Small intestine (tissue), 7 donors: Measurements from ENCODE around the gene ATP8A2. TPM values are rescaled to one million over a fixed set of nuclear protein-coding genes. Genes with fewer than 3 reads are reported as not detected.

Source experiments
- DNase-seq, 2 donors: peaks; one replicate each; pipeline versions ENCODE4 v3.0.0 to v3.0.0-alpha.2; 2013
- FAIRE-seq: peaks from 2 replicates; lab custom pipeline; 2012; peaks lifted over from hg19 to GRCh38; lab: Jason Lieb, UNC
- H3K27ac ChIP-seq, 3 donors: one replicate each; pipeline ENCODE4 v1.5.1; 2013; ENCODE audit warnings: low read length in 2 of 3, mild to moderate bottlenecking in 2 of 3, control low read depth in 1 of 3, inconsistent platforms in 1 of 3, low read depth in 1 of 3, moderate library complexity in 1 of 3
- H3K27me3 ChIP-seq, 3 donors: one replicate each; pipeline ENCODE4 v1.6.1; 2013; ENCODE audit warnings: low read length in 3 of 3, inconsistent platforms in 1 of 3; ENCODE audit not compliant: control insufficient read depth in 3 of 3, insufficient read depth in 3 of 3
- H3K36me3 ChIP-seq, 3 donors: one replicate each; pipeline ENCODE4 v1.6.1; 2013; ENCODE audit warnings: low read length in 3 of 3, inconsistent platforms in 1 of 3, low read depth in 1 of 3, mild to moderate bottlenecking in 1 of 3, moderate library complexity in 1 of 3; ENCODE audit not compliant: control insufficient read depth in 3 of 3, insufficient read depth in 2 of 3
- H3K4me1 ChIP-seq, 3 donors: one replicate each; pipeline ENCODE4 v1.6.1; 2013; ENCODE audit warnings: low read length in 2 of 3, inconsistent platforms in 1 of 3, low read depth in 1 of 3, mild to moderate bottlenecking in 1 of 3, moderate library complexity in 1 of 3; ENCODE audit not compliant: control insufficient read depth in 3 of 3, insufficient read depth in 2 of 3
- H3K4me3 ChIP-seq, 3 donors: one replicate each; pipeline ENCODE4 v1.5.1; 2013; ENCODE audit warnings: low read length in 3 of 3, control low read depth in 1 of 3, inconsistent platforms in 1 of 3, low read depth in 1 of 3, mild to moderate bottlenecking in 1 of 3, moderate library complexity in 1 of 3
- H3K9me3 ChIP-seq, 2 donors: one replicate each; pipeline ENCODE4 v1.6.1; 2013; ENCODE audit warnings: low read depth in 1 of 2, low read length in 1 of 2; ENCODE audit not compliant: control insufficient read depth in 2 of 2, insufficient read depth in 1 of 2
- WGBS, 3 donors: extraction: QIAGEN DNeasy Blood & Tissue Kit; methylation state at CpG; one replicate each; pipeline ENCODE4 v1.1.7; 2013; 5-methylcytosine and 5-hydroxymethylcytosine counted together
- polyA plus RNA-seq, 4 donors: library from polyadenylated mRNA; stranded (reverse) in 3 of 4; unstranded in 1 of 4; fragments of 200-250 nt in 3 of 4; fragments of 120-200 nt in 1 of 4; gene quantifications; one replicate each; pipeline versions ENCODE4 v1.2.1 to v1.2.3, GENCODE V29; 2013
- donor health status: healthy with polysubstance abuse.
- donor health status: control.
- donor health status: control.
- donor health status: Bipolar disorder and iron deficiency.
- donor health status: healthy.

The ATP8A2 gene
- polyA plus RNA-seq, 4 donors: 0.72 to 0.79 TPM; not detected in 2

DNA sequence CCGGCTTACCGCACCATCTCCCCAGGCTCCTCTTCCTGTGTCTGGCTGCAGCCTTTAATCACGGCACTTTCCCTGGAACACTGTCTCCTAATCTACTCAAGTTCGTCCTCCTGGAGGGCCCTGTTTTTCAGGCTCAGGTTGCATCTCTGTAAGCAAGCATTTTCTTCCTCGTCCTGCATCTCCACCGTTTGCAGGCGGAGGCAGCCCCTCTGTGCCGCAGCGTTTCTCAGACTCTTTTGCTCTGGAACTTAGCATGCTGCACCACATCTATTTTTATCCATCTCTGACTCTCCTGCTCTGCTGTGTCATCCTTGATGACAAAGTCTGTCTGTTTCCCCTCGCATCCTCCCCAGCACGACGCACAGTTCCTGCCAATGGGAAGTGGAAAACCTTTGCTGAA, 117.5 kb downstream of the ATP8A2 start:
- H3K36me3 ChIP-seq: no peaks in the 10 kb centered on the region
- no peaks in the 10 kb centered on the region for H3K9me3 ChIP-seq
- 34 to 56% (median 55%) methylated on average over 12 of the region's 12 CpGs for WGBS, 3 donors
- DNase-seq (no peak), FAIRE-seq (no peak)
- H3K4me3 ChIP-seq: no peak overlapping the region
- no peaks in the 10 kb centered on the region for H3K4me1 ChIP-seq
- H3K27ac ChIP-seq: no peak overlapping the region
- H3K27me3 ChIP-seq: peaks cover 2 to 4% (median 3%) of the 10 kb centered on the region in 3 donors

GRCh38 chr13:25490236-25490635, 118.5 kb downstream of the ATP8A2 start:
- Histone ChIP-seq H3K4me3 (no peak overlapping the region), H3K4me1 (no peaks in the 10 kb centered on the region), H3K27me3 (peaks cover 2 to 4% (median 3%) of the 10 kb centered on the region in 3 donors), H3K9me3 (no peaks in the 10 kb centered on the region), H3K36me3 (no peaks in the 10 kb centered on the region), H3K27ac (no peak overlapping the region)
- DNase-seq (no peak), FAIRE-seq (no peak)
- WGBS, 3 donors: 76 to 82% (median 81%) methylated on average over 9 of the region's 9 CpGs

- Histone ChIP-seq H3K27ac (no peak overlapping the region), H3K36me3 (no peaks in the 10 kb centered on the region), H3K9me3 (no peaks in the 10 kb centered on the region), H3K4me1 (no peaks in the 10 kb centered on the region), H3K27me3 (peaks cover 2 to 4% (median 2%) of the 10 kb centered on the region in 3 donors), H3K4me3 (no peak overlapping the region)
- FAIRE-seq: no peak
- DNase-seq: no peak
- WGBS, 3 donors: 48 to 62% (median 50%) methylated on average over 10 of the region's 10 CpGs
These were observed 122.3 kb downstream of the ATP8A2 start for GRCh38 chr13:25493931-25494640.

GRCh38 chr13:25494698-25495411, 123.1 kb downstream of the ATP8A2 start:
- no peaks in the 10 kb centered on the region for H3K9me3 ChIP-seq
- DNase-seq (no peak), FAIRE-seq (no peak)
- no peak overlapping the region for H3K4me3 ChIP-seq
- H3K27me3 ChIP-seq: peaks cover 0 to 4% (median 2%) of the 10 kb centered on the region in 3 donors
- H3K36me3 ChIP-seq: no peaks in the 10 kb centered on the region
- 48 to 58% (median 53%) methylated on average over 9 of the region's 9 CpGs for whole genome bisulfite sequencing, 3 donors
- H3K27ac ChIP-seq: no peak overlapping the region
- no peaks in the 10 kb centered on the region for H3K4me1 ChIP-seq

DNA sequence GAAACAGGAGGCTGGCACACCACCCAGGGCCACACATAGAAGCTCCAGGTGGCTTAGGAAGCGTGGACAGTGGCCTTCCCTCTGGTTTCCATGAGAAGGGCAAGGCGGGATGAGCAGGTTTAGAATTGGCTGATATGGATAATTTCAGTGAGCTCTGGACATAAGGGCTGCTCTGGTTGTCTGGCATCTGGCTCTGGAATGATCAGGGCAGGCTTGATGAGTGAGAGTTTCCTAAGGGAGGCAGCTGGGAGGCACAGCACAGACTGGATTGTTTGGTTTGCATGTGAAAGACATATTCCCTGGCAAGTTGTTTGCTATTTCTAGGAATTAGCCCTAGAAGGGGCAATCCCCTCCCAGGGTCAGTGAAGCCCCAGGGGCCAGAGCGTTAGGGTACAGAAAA, 129.5 kb downstream of the ATP8A2 start:
- no peaks in the 10 kb centered on the region for H3K9me3 ChIP-seq
- DNase-seq: no peak
- FAIRE-seq: no peak
- WGBS, 3 donors: 49 to 64% (median 55%) methylated on average over 3 of the region's 3 CpGs
- H3K36me3 ChIP-seq: no peaks in the 10 kb centered on the region
- H3K4me3 ChIP-seq: no peak overlapping the region
- peaks cover 0 to 3% (median 0%) of the 10 kb centered on the region in 3 donors for H3K27me3 ChIP-seq
- H3K27ac ChIP-seq: no peak overlapping the region
- H3K4me1 ChIP-seq: no peaks in the 10 kb centered on the region

DNA sequence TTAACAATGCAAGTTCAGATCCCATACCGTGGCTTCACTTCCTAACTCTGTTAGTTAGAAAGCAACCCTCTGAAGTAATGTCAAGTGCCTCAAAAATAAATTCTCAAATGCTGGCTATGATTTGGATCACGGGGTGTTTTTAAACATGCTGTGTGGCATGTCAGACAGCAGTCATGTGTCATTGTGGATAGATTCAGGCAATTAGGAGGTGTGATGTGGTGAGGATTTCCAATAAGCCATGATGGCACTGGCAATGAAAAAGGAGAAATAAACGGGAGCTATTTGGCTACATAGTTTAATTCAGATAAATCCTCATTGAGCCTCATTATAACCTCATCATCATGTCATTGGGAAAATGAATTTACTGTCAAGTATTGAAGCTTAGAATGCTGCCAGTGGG, 130.3 kb downstream of the ATP8A2 start:
- 65 to 67% (median 67%) methylated on average over 3 of the region's 3 CpGs for WGBS, 3 donors
- no peak for FAIRE-seq
- H3K36me3 ChIP-seq: no peaks in the 10 kb centered on the region

GRCh38 chr13:25502551-25502950, 130.8 kb downstream of the ATP8A2 start:
- WGBS, 3 donors: 31 to 77% (median 50%) methylated on average over 6 of the region's 6 CpGs
- no peaks in the 10 kb centered on the region for H3K36me3 ChIP-seq
- no peak for FAIRE-seq
- no peak overlapping the region for H3K4me3 ChIP-seq
- peaks cover 0 to 3% (median 0%) of the 10 kb centered on the region in 3 donors for H3K27me3 ChIP-seq
- H3K4me1 ChIP-seq: no peaks in the 10 kb centered on the region
- no peak overlapping the region for H3K27ac ChIP-seq
- no peak for DNase-seq
- no peaks in the 10 kb centered on the region for H3K9me3 ChIP-seq

More for the DNA sequence above, 130.3 kb downstream of the ATP8A2 start:
- no peak for DNase-seq
- H3K4me3 ChIP-seq: no peak overlapping the region
- peaks cover 0 to 3% (median 0%) of the 10 kb centered on the region in 3 donors for H3K27me3 ChIP-seq
- no peaks in the 10 kb centered on the region for H3K9me3 ChIP-seq
- H3K4me1 ChIP-seq: no peaks in the 10 kb centered on the region
- H3K27ac ChIP-seq: no peak overlapping the region

GRCh38 chr13:25503856-25504255, 132.1 kb downstream of the ATP8A2 start:
- Histone ChIP-seq H3K4me3 (no peak overlapping the region), H3K9me3 (no peaks in the 10 kb centered on the region), H3K4me1 (no peaks in the 10 kb centered on the region), H3K27me3 (peaks cover 0 to 3% (median 0%) of the 10 kb centered on the region in 3 donors), H3K36me3 (no peaks in the 10 kb centered on the region), H3K27ac (no peak overlapping the region)
- no peak for DNase-seq
- no peak for FAIRE-seq
- WGBS, 3 donors: 77 to 86% (median 86%) methylated on average over 4 of the region's 4 CpGs
